Ovary (tissue), 3 donors: ENCODE data around the gene SLC4A2.

Experiments
- EP300 ChIP-seq: sonication (generic); formaldehyde crosslinking; IDR thresholded peaks from one replicate; pipeline ENCODE4 v1.6.1; 2017; ENCODE audit warnings: antibody characterized with exemption
- TF ChIP-seq, protein P1 (sequence below), 3 donors: fragments of 450-650 bp in 2 of 3; fragments of 200-600 bp in 1 of 3; IDR thresholded peaks; one replicate each; pipeline versions ENCODE4 v1.5.1 to v1.8.0; 2016 to 2022; ENCODE audit warnings: antibody characterized with exemption in 3 of 3, mild to moderate bottlenecking in 1 of 3
- donor health status: DM: no; HTN: no; CAD: no.

DNA sequence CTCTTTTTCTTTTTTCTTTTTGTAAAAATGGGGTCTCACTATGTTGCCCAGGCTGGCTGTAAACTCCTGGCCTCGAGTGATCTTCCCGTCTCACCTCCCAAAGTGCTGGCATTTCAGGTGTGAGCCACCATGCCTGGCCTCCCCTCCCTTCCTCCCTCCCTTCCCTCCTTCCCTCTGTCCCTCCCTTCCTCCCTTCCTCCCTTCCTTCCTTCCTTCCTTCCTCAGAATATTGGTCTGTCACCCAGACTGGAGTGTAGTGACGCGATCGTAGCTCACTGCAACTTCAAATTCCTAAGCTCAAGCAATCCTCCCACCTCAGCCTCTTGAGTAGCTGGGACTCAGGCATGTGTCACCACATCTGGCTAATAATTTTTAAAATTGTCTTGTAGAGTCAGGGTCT is 35.3 kb downstream of the SLC4A2 start:
- TF ChIP-seq, protein P1, sequence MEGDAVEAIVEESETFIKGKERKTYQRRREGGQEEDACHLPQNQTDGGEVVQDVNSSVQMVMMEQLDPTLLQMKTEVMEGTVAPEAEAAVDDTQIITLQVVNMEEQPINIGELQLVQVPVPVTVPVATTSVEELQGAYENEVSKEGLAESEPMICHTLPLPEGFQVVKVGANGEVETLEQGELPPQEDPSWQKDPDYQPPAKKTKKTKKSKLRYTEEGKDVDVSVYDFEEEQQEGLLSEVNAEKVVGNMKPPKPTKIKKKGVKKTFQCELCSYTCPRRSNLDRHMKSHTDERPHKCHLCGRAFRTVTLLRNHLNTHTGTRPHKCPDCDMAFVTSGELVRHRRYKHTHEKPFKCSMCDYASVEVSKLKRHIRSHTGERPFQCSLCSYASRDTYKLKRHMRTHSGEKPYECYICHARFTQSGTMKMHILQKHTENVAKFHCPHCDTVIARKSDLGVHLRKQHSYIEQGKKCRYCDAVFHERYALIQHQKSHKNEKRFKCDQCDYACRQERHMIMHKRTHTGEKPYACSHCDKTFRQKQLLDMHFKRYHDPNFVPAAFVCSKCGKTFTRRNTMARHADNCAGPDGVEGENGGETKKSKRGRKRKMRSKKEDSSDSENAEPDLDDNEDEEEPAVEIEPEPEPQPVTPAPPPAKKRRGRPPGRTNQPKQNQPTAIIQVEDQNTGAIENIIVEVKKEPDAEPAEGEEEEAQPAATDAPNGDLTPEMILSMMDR (IDR thresholded peaks at IDR 0.05): no peak
- TF ChIP-seq EP300: no peak
